Stimulated activated CD8-positive, alpha-beta memory T cell treated with anti-CD3 and anti-CD28 coated beads, Interleukin-7, amount 100 ng/mL, for 4 hours (primary cell): Measurements from ENCODE around the gene BICRAL.
"Not testable (repeated sequence)": the region's sequence is repeated elsewhere in the genome, so short reads cannot be mapped to it uniquely, and the experiment has no call there.

ENCODE experiments used
- DNase-seq, 2 donors: peaks; one replicate each; pipeline ENCODE4 v3.0.0-alpha.2; 2020; ENCODE audit warnings: low read depth in 2 of 2

Gene BICRAL

DNA sequence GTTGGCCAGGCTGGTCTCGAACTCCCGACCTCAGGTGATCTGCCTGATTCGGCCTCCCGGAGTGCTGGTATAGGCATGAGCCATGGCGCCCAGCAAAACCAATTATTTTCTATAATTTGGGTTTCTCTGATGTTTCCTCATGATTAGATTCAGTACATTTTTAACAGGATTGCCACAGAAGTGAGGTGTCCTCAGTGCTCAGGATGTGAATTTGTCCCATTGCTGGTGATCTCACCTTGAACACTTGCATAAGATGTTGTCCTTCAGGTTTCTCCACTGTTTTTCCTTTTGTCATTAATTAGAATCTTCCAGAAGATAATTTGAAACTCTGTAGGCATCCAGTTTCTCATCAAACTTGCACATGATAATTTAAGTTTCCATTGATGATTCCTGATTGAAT is 52.2 kb downstream of the BICRAL start:
- no peak for DNase-seq

DNA sequence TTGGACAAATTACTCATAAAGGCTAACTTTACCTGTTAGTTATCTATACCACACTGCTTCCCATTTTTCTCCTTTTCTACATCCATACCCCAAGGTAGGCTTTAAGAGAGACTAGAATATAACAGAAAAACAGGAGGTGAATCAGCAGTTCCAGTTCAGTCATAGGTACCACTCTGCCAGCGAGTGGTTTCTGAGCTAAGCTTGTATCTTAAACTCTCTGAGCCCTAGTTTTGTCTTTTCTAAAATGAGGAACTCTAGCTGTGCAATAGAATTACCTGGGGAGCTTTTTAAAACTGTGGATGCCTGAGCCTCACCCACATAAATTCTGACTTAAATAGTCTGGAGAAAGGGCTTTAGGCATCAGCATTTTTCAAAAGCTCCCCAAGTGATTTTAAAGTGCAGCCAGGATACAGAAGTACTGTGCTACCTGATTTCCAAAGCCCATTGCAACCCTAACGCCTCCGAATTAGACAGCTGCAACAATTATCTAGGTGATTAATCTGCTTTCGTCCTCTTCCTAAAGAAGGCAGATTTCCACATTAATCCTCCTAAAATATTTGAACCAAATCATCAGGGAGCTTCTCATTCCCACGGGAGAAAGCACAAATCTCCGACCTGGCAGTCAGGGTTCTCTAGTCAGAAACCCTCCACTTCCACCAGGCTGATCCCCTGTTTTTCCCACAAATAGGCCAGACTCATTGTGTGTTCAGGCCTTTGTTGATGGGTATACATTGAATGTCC is 60.2 kb downstream of the BICRAL start:
- DNase-seq, result no peak

DNA sequence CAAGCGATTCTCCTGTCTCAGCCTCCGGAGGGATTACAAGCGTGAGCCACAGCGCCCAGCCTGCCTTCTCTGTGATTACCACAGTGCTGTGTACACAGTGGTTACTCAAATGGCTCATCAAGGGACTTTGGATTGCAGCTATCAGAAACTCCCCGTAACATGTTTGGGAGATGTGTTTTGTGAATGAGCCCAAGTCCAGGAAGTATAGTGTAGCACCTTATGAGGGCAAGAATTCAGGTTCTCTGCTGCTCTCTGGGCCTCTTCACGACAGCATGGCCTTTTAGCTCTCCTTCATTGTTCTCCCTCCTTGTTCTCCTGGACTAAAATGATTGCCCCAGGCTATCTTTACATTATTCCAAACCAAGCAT is 63.5 kb downstream of the BICRAL start:
- no peak for DNase-seq

DNA sequence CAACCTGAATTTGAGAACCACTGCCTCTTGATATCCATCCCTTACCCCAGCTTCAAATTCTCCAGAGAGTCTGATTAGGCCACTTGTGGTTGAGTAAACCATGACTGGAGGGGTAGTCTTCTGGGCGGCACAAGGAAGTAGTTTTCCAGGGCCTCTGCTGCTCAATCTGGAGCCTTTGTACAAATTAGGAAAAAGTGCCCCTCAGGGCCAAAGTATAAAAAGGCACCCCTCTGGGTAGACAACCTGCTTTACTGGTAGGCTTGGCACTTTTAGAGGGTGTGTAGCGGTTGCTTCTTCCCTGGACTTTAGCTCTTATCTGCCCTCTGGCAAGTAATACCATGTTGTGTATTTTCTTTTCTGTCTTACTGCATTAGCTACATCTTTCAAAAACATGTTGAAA is 64.7 kb downstream of the BICRAL start:
- no peak for DNase-seq

DNA sequence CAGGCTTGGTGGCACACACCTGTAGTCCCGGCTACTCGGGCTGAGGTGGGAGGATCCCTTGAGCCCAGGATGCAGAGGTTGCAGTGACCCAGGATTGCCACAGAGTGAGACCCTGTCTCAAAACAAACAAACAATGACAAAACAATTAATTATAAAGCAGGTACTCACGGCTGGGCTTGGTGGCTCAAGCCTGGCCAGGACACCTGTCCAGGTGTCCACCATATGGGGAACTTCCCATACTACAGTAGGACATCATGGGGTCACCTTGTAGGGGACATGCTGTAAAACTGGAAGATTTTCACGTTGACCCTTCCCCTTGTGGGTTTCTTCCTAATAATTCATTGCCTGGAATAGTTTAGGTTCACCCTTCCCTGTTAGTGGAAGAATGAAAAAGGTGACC is 66.8 kb downstream of the BICRAL start:
- no peak for DNase-seq

DNA sequence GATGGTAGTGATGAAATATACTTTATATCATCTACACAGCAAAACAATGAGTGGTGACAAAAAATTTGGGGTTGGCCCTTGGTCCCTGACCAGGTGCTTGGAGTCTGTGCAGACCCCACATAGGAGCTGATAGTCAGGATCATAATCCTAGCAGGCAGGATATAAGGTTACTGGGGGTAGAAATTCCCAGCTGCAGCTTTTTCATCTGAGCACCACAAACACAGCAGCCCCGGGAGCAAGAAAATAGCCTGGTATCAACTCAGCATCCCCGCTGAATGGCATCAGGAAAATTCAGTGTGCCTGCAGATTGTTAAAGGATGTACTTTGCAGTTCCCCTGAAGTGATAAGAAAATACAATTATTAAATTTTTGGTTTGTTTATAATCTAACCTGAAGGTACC is 69.7 kb downstream of the BICRAL start:
- no peak for DNase-seq

DNA sequence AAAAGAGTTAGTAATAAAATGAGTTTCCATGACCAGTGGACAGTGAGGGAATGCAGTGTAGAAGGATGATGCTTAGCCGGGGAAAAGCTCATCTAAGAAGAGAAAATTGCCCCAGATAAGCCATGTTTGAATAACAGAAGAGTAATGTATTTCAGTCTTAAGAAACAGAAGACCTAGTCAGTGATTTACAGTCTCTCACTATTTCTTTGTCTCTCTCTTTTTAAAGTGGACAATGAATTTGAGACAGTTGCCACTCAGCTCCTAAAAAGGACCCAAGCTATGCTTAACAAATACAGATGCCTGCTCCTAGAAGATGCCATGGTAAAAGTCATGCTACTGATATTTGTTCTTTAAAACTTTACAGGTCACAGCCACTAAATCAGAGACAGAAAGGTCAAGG is 78.2 kb downstream of the BICRAL start:
- no peak for DNase-seq

DNA sequence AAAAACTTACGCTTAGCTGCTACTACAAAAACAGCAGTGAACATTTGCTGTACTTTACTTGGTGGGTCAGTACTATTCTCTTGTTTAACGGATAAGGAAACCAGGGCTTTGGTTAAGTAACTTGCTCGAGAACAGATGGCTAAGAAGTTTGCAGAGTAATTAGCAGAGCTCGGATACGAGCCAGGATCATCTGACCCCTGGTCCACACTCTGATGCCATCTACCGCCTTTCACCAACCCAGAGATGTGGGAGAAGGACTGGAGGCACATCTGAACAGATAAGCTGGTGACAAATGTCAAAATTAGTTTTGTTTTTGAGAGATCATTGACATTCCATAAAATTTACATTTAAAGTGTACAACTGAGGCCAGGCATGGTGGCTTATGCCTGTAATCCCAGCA is 78.6 kb downstream of the BICRAL start:
- no peak for DNase-seq

DNA sequence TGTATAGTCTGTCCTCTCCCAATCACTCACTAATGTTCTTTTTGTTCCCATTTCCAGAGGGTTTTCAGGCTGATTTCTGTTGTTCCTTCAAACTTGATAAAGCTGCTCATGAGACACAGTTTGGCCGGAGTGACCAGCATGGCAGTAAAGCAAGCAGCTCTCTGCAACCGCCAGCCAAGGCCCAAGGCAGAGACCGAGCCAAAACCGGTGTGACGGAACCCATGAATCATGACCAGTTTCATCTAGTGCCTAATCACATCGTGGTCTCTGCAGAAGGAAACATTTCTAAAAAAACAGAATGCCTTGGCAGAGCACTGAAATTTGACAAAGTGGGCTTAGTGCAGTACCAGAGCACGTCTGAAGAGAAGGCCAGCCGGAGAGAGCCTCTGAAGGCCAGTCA is 82.8 kb downstream of the BICRAL start:
- DNase-seq, result no peak

DNA sequence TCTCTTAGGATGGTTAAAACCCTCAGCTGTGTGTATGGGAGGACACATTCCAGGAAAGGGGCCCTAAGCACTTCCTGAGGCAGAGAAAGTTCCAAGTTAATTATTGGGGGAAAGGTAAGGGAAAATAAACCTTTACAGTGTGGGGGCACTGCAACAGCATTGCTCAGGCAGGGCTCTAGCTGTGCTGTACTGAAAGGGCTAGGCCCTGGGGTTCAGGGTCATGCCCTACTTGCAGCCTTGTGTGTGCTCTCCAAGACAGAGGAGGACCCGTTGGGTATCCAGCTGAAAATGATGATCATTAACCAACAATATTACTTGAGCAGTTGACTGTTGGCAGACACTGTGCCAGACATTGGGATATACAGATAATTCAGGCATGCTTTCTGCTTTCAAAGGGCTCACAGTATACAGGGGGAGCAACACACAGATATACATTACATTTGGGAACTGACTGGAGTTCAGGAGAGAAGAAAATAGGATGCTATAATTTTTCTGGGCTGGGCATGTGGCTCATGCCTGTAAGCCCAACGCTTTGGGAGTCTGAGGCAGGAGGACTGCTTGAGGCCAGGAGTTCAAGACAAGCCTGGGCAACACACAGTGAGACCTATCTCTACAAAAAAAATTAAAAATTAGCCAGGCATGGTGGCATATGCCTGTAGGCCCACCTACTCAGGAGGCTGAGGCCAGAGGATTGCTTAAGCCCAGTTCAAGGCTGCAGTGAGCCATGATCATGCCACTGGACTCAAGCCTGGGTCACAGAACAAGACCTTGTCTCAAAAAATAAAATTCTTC is 88.5 kb downstream of the BICRAL start:
- DNase-seq, result no peak

DNA sequence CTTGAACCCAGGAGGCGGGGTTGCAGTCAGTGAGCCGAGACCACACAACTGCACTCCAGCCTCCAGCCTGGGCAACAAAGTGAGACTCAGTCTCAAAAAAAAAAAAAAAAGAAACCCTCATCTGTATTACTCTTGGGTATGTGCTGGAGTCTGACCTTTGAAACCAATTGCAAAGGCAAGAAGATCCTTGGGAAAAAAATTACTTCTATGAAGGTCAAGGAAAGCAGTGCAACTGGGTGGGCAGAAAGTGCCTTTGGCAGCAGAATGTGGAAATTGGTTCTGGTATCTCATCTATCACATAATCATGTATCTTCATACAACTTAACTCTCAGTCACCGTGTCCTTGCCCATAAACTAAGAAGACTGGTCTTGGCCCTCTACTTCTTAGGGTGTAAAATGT is 89.9 kb downstream of the BICRAL start:
- DNase-seq, result no peak

DNA sequence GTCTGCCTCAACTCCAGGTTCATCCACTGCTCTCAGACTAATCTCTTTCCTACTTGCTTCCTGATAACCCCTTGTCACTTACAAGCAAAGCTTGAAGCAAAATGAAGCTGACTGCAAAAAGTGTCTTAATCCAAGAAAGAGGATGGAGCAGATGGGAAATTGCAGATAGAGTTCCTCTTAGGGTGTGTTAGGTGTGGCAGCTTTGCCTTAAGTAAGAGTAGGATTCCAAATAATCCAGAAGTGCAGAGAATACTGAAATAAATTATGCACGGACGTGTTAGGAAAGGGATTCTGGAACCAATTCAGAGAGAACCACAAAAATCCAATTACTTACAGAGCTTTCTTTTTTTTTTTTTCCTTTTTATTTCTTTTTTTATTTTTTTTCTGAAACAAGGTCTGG is 91.5 kb downstream of the BICRAL start:
- no peak for DNase-seq

DNA sequence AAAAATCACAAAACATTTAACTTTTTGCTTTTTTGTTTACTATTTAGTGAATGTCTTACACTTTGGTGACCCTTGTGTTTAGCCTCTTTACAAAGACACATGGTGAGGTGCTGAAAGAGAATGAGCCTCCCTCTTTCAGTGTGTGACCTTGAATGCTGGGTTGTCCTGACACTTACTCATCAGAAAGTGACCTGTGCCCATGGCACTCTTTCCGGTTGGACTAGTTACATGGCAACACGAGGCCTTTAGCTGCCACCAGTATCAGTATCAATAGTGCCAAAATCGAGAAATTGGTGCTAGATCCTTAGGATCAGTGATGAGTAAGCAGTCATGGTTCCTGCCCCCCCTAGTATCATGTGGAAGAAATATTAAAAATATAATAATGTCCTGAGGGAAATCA is 95.8 kb downstream of the BICRAL start:
- DNase-seq, result no peak

DNA sequence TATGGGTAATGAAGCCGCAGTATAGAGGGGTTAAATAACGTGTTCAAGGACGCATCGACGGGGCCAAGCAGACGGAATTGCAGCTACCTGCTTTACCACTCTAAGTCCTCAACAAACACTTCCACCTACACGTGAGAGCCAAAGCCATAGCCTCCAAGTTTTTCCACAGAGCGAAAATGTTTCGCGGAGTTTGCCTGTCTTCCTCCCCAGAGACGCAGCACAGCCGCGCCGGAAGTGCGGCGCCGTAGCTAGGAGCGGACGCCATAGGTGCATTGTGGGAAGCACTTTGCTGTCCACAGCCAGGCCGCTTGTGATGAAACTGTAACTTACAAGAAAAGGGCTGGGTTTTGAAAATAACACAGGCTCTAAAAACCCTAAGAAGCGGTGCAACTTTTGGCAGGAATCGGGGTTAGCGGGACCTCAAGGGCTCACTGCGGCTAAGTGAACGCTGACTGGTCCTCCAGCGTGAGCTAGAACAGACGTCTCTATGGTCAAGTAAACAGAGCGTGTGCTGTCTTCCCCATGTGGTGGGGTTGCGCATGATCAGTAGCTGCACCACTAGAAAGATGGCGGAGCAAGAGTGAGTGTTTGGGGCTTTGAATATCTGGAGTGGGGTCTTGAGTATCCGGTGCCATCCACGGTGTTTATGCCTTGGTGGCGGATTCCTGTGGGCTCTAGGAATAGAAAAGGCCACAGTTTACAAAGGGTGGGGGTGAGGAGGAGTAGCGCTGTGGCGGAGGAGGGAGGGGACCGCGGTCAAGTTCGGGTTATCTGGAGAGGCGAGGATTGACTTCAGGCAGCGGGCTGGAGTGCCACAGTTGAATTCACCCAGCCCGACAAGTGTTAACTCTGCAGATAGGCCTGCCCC is 97.8 kb downstream of the BICRAL start, which contains the start of gene RPL7L1:
Gene RPL7L1, plus strand, starts transcription at position 245 of the 868 bp plus-strand sequence. Its CDS starts 295 bp downstream, at position 540.
- peak; percentile 75 to 83 for DNase-seq

DNA sequence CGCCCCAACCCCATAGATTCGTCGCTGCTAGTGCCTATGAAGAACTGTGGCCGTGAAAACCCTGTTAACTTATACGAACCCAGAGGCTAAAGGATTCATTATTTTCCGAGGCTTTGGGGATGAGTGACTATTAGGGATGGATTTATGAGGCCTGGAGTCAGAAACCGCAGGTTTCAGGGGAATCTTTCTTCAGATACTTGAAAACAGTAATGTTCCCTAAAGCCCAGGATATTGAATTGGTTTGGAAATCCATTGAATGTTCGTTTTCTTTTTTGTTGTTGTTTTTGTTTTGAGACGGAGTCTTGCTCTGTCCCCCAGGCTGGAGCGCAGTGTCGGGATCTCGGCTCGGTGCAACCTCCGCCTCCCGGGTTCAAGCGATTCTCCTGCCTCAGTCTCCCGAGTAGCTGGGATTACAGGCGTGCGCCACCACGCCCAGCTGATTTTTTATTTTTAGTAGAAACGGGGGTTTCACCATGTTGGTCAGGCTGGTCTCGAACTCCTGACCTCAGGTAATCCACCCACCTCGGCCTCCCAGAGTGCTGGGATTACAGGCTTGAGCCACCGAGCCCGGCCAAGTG is 98.5 kb downstream of the BICRAL start:
- DNase-seq, result not testable (repeated sequence)

DNA sequence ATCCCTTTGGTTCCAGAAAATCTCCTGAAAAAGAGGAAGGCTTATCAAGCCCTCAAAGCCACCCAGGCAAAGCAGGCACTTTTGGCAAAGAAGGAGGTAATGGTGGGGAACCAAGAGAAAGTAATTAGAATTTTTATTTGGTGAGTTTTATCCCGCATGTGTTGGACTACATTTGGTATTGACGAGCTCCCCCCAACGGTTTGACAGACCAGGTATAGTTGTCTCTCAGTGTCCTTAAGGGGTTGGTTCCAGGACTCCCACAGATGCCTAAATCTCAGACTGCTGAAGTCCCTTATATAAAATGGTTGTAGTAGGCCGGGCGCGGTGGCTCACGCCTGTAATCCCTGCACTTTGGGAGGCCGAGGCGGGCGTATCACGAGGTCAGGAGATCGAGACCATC is 99.0 kb downstream of the BICRAL start:
- not testable (repeated sequence) for DNase-seq

DNA sequence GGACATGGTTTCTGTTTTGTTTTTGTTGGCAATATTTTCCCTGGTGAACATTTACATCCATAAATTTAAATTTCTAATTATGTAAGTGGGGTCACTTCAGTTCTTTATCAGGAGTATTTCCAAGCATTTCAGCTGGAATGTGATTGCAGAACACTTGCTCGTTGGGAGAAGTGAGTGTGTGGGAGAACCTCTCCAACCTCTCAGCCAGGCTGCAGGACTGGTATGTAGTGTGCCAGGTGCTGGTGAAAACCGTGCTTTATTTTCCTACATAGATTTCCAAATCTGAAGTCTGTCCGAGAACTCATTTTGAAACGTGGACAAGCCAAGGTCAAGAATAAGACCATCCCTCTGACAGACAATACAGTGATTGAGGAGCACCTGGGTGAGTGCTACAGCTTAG is 103.8 kb downstream of the BICRAL start:
- no peak for DNase-seq

DNA sequence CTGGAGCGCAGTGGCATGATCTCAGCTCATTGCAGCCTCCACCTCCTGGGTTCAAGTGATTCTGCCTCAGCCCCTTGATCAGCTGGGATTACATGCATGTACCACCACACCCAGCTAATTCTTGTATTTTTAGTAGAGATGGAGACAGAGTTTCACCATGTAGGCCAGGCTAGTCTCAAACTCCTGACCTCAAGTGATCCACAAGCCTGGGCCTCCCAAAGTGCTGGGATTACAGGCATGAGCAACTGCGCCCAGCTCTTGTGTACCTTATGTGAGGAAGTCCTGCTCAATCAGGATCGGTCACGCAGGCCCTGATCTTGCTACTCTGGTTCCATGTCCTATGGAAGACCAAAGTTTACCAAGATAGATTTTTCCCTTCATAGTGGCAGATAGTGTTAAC is 106.3 kb downstream of the BICRAL start:
- DNase-seq, result not testable (repeated sequence)

DNA sequence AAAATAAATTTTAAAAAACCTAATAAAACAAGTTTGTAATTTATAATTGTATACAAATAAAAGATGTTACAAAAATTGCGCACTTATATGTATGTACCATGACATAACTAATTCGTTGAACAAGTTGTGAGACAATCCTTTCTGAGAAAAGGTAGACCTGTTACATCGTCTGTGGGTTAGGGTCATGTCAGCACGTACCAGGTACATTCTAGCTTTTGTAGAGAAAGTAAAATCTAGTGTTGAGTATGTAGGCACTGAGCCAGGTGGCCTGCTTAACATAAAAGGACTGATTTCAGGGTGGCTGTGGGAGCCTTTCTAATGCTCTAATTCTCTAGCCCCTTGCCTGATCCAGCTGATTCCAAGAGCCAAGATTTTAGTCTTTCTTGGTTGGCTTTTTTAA is 108.0 kb downstream of the BICRAL start:
- DNase-seq, result no peak

DNA sequence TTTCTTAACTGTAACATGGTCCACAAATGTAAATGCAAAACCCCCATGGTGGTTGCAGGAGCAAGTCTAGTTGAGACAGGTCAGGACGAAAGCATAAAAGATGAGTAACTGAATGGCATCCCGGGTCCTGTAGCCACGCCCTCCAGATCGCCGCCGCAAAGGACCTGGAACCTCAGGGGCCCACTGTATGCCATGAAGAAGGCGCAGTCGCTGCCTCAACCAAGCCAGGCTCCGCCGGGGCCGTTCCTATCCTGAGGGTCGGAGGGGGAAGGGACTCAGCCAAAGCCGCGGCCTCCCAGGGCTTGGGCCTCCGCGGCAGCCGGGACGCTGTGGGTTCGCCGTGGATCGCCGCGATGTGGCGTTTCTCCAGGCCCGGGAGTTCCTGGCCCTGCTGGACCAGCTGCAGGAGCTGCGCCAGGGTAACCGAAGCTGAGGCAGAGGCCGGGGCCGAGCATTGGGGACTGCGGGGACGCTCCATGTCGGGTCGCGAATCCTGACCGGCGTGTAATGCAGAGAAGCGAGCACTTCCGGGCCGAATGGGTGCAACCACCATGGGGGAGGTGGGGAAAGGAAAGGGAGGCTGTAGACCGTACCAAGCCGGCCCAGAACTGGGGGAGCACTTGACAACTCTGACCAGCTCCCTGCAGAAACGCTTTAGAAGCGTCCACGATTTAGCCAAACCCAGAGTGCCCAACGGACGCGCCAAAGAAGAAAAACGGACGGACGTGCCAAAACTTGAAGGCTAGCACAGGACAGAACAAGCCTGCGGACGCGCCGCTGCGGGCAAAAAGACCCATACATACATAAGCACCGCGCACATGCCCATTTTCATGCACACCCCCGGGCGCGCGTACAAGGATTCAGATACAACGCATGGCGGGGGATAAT is 108.7 kb downstream of the BICRAL start:
- DNase-seq, result peak; percentile 82 to 83

DNA sequence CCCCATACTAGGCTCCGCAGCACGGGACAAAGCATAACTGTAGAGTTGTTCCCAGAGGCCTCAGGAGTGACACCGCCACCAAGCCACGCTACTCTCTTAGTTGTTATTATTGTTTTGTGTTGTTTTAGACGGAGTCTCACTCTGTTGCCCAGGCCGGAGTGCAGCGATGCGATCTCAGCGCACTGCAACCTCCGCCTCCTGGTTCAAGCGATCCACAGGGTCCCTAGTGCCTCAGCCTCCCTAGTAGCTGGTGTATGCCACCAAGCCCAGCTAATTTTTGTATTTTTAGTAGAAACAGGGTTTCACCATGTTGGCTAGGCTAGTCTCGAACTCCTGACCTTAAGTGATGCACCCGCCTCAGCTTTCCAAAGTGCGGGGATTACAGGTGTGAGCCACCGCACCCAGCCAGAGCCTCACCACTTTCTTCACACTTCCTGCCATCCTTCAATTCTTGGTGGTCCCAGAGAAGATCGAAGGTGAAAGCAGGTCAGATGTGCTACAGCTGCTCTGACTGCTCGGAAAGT is 109.4 kb downstream of the BICRAL start:
- DNase-seq, result no peak
